SU-DHL-6 (cell line): ENCODE results near the gene ZNF669.

Experiments used
- H2AFZ ChIP-seq: fragments of 200-600 bp; sonication (generic); 2 replicates; pipeline ENCODE4 v1.6.1; 2014; ENCODE audit warnings: low read depth, mild to moderate bottlenecking, moderate library complexity, mixed read lengths, antibody characterized with exemption, low read length; ENCODE audit not compliant: severe bottlenecking
- H3F3A ChIP-seq: fragments of 200-600 bp; shearing (Covaris generic); 2 replicates; pipeline ENCODE4 v1.6.0; 2016; ENCODE audit warnings: antibody characterized with exemption, mild to moderate bottlenecking; ENCODE audit not compliant: insufficient read depth
- H3K27ac ChIP-seq: fragments of 200-600 bp; sonication (generic); 2 replicates; pipeline ENCODE4 v1.5.1; 2016; ENCODE audit warnings: low read depth, mild to moderate bottlenecking, low read length, moderate library complexity, mixed read lengths
- H3K27me3 ChIP-seq: fragments of 200-600 bp; sonication (generic), shearing (Covaris generic); 2 replicates; pipeline ENCODE4 v1.6.0; 2014; ENCODE audit warnings: mild to moderate bottlenecking, low read length
- H3K36me3 ChIP-seq: fragments of 200-600 bp; sonication (generic); 2 replicates; pipeline ENCODE4 v1.6.1; 2014; ENCODE audit warnings: mild to moderate bottlenecking, low read length, mixed read lengths
- H3K4me2 ChIP-seq: fragments of 300-600, 200-600 bp; shearing (Covaris generic), sonication (generic); 2 replicates; pipeline ENCODE4 v1.6.0; 2014; ENCODE audit warnings: low read length, low read depth, mild to moderate bottlenecking; ENCODE audit not compliant: poor library complexity, severe bottlenecking
- H3K4me3 ChIP-seq: fragments of 200-600 bp; sonication (generic); 2 replicates; pipeline ENCODE4 v1.5.1; 2014; ENCODE audit warnings: antibody characterized with exemption, low read length, mild to moderate bottlenecking, mixed read lengths; ENCODE audit not compliant: insufficient read depth, poor library complexity, severe bottlenecking
- H3K79me2 ChIP-seq: fragments of 200-600 bp; sonication (generic); 2 replicates; pipeline ENCODE4 v1.6.1; 2014; ENCODE audit warnings: mild to moderate bottlenecking, low read length, moderate library complexity; ENCODE audit not compliant: insufficient read depth
- H3K9ac ChIP-seq: fragments of 200-600 bp; sonication (generic); 2 replicates; pipeline ENCODE4 v1.7.0; 2014; ENCODE audit warnings: mild to moderate bottlenecking, low read length
- H3K9me2 ChIP-seq: fragments of 200-600 bp; sonication (generic); replicated peaks from 2 replicates; pipeline ENCODE4 v1.6.1; 2014; ENCODE audit warnings: low read length; ENCODE audit not compliant: insufficient read depth
- H3K9me3 ChIP-seq: fragments of 200-600 bp; sonication (generic); 2 replicates; pipeline ENCODE4 v1.6.1; 2014; ENCODE audit warnings: low read length, mixed read lengths; ENCODE audit not compliant: insufficient read depth
- H4K20me1 ChIP-seq: fragments of 200-600 bp; sonication (generic); 2 replicates; pipeline ENCODE4 v1.6.1; 2014; ENCODE audit warnings: low read depth, mild to moderate bottlenecking, antibody characterized with exemption, low read length, moderate library complexity, mixed read lengths
- CTCF ChIP-seq: fragments of 200-600 bp; sonication (generic); IDR thresholded peaks from one replicate; pipeline ENCODE4 v1.5.1; 2017; ENCODE audit warnings: antibody characterized with exemption, mild to moderate bottlenecking, low read length, moderate library complexity; ENCODE audit not compliant: insufficient read depth, poor library complexity, severe bottlenecking
- EZH2phosphoT487 ChIP-seq: fragments of 200-600 bp; sonication (generic), shearing (Covaris generic); conservative IDR thresholded peaks from 2 replicates; pipeline ENCODE4 v1.6.1; 2018; ENCODE audit warnings: mild to moderate bottlenecking, antibody characterized with exemption, low read length, moderate library complexity, mixed read lengths

ZNF669 gene

DNA sequence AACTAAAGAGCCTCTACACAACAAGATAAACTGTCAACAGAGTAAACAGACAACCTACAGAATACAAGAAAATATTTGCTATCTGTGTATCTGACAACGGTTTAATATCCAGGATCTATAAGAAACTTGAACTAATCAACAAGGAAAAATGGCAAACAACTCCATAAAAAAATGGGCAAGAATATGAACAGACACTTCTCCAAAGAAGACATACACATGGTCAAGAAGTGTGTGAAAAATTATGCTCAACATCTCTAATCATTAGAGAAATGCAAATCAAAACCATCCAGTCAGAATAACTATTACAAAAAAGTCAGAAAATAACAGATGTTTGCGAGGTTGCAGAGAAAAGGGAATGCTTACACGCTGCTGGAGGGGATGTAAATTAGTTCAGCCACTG is 33.5 kb downstream of the ZNF669 start:
- H3F3A ChIP-seq = no peaks in the 10 kb centered on the region

GRCh38 chr1:247064304-247064703 is 39.9 kb downstream of the ZNF669 start:
- Histone ChIP-seq H3K9ac (no peak overlapping the region), H2AFZ (no peak overlapping the region), H3K79me2 (peaks cover 91% of the 10 kb centered on the region), H4K20me1 (no peaks in the 10 kb centered on the region), H3K4me2 (no peak overlapping the region), H3K9me3 (peaks cover 5% of the 10 kb centered on the region; the same call in 1 of the 2 replicates), H3K36me3 (no peaks in the 10 kb centered on the region), H3K9me2 (no peaks in the 10 kb centered on the region), H3K27ac (no peak overlapping the region), H3F3A (no peaks in the 10 kb centered on the region), H3K4me3 (no peak overlapping the region), H3K27me3 (no peaks in the 10 kb centered on the region)
- no peak for TF ChIP-seq CTCF
- TF ChIP-seq EZH2phosphoT487 = no peak

More for the DNA sequence above, 33.5 kb downstream of the ZNF669 start:
- H3K4me2 ChIP-seq = no peak overlapping the region
- no peaks in the 10 kb centered on the region for H3K9me2 ChIP-seq
- H4K20me1 ChIP-seq = no peaks in the 10 kb centered on the region
- H2AFZ ChIP-seq = no peak overlapping the region
- H3K9ac ChIP-seq = no peak overlapping the region
- no peak for TF ChIP-seq EZH2phosphoT487
- no peak for TF ChIP-seq CTCF
- H3K27ac ChIP-seq = no peak overlapping the region
- no peak overlapping the region for H3K4me3 ChIP-seq
- H3K27me3 ChIP-seq = no peaks in the 10 kb centered on the region
- peaks cover 8% of the 10 kb centered on the region; the same call in 1 of the 2 replicates for H3K9me3 ChIP-seq
- peaks cover 91% of the 10 kb centered on the region for H3K79me2 ChIP-seq
- H3K36me3 ChIP-seq = peaks cover 14% of the 10 kb centered on the region; the same call in 1 of the 2 replicates

- no peak for TF ChIP-seq EZH2phosphoT487
- TF ChIP-seq CTCF = no peak
- no peak overlapping the region for H3K9ac ChIP-seq
- H3K4me2 ChIP-seq = no peak overlapping the region
- peaks cover 12% of the 10 kb centered on the region; the same call in 1 of the 2 replicates for H3K9me3 ChIP-seq
- no peaks in the 10 kb centered on the region for H3K27me3 ChIP-seq
- no peaks in the 10 kb centered on the region for H3K9me2 ChIP-seq
- H3F3A ChIP-seq = no peaks in the 10 kb centered on the region
- no peaks in the 10 kb centered on the region for H4K20me1 ChIP-seq
- peaks cover 88% of the 10 kb centered on the region for H3K79me2 ChIP-seq
- H3K36me3 ChIP-seq = no peaks in the 10 kb centered on the region; the same call in 1 of the 2 replicates
- H2AFZ ChIP-seq = no peak overlapping the region
- H3K27ac ChIP-seq = no peak overlapping the region
- H3K4me3 ChIP-seq = no peak overlapping the region
Observed at GRCh38 chr1:247060771-247061170, 43.4 kb downstream of the ZNF669 start.

DNA sequence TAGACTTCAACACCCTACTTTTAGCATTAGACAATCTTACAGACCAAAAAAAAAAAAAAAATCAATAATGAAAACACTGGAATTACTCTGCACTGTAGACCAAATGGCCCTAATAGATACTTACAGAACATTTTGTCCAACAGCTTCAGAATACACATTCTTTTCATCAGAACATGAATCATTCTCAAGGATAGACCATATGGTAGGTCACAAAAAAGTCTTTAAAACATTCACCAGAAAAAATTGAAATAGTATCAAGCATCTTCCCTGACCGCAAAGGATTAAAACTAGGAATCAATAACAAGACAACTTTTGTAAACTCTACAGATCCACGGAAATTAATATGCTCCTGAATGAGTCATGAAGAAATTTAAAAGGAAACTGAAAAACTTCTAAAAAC is 48.1 kb downstream of the ZNF669 start:
- Histone ChIP-seq H3K79me2 (peaks cover 77% of the 10 kb centered on the region), H3K4me2 (no peak overlapping the region), H4K20me1 (no peaks in the 10 kb centered on the region), H3K27ac (no peak overlapping the region), H3K27me3 (no peaks in the 10 kb centered on the region), H3F3A (no peaks in the 10 kb centered on the region), H3K9me3 (peaks cover 43% of the 10 kb centered on the region; the same call in 1 of the 2 replicates), H3K36me3 (no peaks in the 10 kb centered on the region; the same call in 1 of the 2 replicates), H3K4me3 (no peak overlapping the region), H2AFZ (no peak overlapping the region), H3K9ac (no peak overlapping the region), H3K9me2 (no peaks in the 10 kb centered on the region)
- TF ChIP-seq EZH2phosphoT487 (no peak), CTCF (no peak)
